Epidermal melanocyte (primary cell): ENCODE measurements around the gene MNT.
A peak's percentile ranks its signal among the peaks of the same experiment; 100 is the strongest.

Experiments
- DNase-seq: peaks from one replicate; pipeline ENCODE4 v3.0.0; 2011; ENCODE audit warnings: low spot score; ENCODE audit not compliant: insufficient read length

The MNT gene

DNA sequence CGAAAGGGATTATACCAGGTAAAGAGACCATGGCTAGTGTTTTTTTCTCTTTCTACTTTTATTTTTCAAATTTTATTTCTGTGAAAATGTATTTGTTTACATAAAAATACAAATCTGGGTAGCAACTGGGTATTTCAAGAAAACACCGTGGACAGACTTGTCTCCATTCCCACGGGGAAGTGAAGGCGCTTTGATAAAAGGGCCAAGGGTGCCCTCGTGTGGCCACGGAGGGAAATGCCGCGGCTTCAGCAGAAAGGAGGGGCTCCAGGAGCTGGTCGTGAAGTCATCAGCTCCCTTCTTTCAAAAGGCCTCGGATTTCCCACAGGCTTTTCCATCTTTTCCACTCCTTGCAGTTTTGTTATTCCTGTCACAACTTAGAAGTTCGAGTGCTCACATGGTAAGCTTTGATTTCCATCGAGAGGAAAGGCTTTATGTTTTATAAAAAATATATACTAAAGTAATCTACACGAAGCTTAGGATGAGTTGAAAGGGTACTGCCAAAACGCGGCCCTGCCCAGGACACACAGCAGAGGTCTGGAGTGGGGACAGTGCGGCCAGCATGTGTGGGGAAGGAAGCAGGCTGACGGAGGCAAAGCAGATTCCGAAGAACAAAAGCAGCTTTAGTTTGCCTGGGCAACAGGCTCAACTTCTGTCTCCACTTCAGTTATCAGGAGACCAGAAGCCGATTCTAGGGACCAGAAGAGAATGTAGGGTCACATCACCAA lies 15.3 kb upstream of the MNT start:
- DNase-seq, result peak; percentile 94

DNA sequence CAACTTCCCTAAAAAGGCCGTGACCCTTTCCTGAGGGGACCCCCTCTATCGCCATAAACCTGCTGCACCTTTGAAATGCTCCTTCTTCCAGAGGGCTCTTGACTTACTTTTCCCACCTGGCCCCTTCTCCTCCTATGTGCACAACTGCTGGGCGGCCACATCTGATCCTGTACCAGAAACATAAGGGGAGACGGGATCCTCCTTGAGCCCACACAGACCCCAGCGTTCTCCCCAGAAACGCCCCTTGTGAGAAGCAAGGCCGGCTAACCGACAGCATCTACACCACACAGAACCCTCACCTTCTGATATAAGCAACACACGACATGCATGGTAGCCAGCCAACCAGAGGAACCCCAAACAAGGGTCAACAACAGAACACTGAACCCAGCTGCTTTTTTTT lies 14.2 kb upstream of the MNT start:
- no peak for DNase-seq

DNA sequence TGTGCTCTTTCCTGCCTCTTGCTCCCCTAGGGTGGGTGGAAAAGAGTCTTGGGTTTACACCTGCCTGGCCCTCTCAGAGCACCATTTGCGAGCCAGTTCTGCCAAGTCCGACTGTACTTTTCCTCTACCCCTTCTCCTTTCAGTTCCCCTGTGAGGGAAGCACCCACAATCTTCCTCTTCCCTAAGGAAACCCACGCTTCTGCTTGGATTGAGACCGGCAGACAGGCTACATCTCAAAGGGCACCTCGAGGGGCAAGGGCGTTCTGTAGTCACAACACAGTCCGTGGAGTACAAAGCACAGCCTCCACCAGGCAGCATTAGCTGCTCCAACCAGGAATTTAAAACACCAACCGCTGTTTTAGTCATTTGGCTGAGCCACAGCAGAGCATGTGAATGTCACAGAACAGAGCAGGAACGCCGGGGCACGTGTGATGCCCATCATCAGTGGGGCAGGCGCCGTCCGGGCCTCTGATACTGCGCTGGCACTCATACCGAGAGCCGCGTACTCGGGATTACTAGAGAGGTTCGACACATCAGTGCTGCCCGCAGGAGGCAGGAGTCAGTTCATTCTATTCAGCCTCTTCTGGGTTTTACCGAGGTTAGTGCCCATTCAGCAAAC lies 13.7 kb upstream of the MNT start:
- DNase-seq, result no peak

DNA sequence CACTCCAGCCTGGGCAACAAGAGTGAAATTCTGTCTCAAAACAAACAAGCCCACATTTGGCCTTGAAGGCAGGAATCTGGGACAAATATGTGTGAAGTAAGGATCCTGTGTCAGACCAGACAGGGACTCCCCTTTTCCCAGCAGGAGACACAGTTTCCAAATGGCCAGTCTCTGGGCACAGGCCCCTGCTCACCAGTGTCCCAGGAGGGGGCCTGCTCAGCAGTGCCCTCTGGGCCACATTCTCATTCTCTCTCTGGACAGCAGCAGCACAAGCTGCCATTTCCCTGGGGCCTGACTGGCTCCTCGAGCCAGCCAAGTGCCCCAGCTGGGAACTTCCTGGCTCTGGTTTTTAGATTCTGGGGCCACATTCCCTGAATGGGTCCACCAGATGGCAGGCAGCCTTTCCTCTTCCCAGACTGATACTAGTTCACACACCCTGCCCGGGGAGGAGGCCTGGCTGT lies 11.7 kb upstream of the MNT start:
- DNase-seq, result no peak

DNA sequence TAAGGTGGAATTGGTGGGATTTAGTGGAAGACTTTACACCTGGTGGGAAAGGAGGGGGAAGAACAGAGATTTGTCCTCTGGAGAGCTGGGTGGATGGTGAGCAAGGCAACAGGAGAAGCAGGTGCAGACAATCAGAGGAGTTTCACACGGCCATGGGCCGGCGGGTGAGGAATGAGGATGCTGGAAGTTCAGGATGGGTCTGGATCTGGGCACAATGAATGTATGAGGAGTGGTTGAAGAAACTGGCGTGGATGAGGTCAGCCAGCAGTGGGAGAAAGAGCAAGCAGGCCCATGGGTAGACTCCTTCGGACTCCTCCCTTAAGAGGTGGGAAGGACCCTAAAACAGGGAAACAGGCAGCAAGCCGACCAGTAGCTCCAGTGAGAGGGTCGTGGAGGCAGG lies 10.1 kb upstream of the MNT start:
- no peak for DNase-seq

DNA sequence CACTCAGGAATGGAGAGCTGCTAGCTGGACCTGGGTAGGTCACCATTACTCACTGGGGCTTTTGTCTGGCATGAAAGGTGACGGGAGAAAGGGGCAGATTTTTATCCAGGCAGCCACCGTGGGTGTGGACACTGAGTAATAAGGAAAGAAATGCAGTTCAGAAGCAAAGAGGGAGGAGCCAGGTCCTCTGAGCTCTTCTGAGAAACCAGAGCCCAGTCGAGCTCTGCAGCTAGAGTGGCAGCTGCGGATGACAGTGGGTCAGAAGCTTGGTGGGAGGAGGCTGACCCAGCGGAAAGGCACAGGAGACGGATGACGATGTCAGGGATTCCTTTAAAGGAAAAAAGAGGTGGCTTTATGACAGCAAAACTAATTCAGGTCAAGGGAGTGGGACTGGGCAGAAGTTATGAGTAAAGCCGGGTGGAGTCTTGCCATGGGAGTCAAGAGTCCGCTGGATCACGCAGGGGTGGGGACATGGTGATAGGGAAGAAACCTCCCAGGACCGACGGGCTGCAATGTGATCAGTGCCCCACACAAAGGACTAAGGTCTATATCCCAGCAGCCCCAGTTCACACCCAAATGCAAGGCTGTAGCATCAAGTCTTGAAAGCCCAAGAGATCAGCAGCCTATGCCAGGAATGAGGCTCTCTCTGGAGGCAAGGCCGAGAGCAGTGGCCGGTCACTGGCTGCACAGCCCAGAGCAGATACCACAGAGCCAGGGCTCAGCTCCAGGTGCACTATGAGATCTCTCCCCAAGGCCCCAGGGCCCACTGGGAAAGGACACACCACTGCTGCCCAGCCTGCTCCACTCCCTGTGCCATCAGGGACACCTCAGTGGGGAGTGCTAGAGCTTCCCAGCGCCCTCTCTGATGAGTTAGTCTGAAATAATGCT lies 6.3 kb upstream of the MNT start:
- peak; percentile 50 for DNase-seq

DNA sequence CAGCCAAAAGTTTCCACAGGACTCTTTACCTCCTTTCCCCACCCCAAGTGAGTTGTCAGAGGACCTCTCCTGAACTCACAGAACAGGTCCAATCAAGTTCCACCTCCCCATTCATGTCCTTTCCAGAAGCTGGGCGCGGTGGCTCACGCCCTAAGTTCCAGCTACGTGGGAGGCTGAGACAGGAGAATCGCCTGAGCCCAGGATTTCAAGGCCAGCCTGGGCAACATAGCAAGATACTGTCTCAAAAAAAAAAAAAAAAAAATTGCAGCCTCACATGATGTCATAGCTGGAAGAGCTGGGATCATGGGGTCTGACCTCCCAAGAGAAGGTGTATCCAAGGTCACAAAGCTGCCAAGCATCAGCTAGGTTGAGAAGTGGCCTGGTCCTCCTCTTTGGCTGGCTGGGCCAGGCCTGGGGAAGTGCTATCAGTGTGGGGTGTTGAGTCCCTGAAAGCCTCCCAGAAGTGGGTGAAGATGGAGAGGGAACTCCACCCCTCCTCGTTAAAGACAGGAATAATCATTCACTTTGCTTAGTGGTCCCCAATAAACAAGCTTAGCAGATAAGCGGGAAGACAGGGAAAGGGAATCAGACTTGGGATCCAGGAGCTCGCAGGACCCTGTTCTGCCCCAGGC lies 5.5 kb upstream of the MNT start:
- no peak for DNase-seq

DNA sequence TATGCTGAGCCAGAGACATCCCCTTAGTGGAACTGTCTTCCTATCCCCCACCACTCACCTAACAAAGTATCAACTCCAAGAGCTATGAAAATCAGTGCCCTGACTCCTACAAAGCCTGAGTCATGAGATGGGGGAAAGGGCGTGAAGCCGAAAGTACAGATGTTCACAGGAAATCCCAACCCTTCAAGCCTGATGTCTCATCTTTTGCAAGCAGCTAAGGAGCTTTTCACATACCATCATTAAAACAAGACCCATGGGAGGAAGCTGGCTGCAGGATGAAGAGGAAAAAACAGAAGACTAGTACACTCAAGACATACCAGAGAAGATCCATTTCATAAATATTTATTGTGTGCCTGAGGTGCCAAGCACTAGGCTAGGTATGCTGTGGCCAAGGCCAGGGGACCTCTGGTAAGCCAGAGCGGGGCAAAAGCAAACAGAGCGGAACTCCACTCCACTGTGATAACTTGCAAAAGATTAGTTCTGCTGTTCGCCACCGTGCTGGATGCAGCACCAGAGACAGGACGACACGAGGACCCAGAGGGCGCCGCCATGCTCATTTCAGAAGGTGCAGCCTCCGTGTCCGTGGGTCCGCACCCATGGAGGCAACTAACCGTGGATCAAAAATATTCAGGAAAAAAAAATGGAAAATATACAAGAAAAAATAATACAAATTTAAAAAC lies 4.5 kb upstream of the MNT start:
- no peak for DNase-seq

DNA sequence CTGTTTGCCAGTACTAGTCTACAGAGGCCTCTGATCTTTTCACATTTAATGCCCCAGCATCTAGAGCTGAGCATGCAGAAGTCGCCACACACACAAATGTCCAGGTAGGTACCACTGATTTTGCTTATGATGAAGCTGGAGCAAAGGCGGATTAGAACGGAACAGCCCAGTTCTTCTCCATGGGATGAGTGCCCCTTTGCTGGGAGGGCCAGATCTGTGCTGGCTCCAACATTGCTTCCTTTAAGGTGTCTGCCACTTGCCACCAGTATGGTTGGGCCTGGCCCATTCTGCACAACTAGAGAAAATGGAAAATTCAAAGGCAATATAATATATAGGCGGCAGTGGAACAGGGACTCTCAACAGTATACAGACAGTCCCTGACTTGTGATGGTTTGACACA lies 2.2 kb upstream of the MNT start:
- no peak for DNase-seq

DNA sequence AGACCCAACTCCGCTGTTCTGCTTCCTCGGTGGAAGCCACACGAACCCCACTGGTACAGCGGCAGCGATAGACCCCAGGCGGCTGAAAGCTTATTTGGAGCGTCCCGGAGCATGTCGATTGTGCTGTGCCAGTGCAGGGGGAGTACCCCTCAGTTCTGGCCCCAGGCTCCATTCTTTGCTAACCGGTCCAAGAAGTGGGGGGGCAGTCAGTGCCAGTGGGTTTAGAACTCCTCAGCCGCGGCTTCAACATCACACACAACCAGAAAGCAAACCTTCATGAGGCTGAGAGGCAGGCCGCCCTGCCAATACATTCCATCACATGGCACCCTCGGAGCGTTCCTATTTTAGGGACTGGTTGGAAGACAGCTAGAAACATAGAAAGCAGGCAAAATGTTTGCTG lies 1.7 kb upstream of the MNT start:
- no peak for DNase-seq

DNA sequence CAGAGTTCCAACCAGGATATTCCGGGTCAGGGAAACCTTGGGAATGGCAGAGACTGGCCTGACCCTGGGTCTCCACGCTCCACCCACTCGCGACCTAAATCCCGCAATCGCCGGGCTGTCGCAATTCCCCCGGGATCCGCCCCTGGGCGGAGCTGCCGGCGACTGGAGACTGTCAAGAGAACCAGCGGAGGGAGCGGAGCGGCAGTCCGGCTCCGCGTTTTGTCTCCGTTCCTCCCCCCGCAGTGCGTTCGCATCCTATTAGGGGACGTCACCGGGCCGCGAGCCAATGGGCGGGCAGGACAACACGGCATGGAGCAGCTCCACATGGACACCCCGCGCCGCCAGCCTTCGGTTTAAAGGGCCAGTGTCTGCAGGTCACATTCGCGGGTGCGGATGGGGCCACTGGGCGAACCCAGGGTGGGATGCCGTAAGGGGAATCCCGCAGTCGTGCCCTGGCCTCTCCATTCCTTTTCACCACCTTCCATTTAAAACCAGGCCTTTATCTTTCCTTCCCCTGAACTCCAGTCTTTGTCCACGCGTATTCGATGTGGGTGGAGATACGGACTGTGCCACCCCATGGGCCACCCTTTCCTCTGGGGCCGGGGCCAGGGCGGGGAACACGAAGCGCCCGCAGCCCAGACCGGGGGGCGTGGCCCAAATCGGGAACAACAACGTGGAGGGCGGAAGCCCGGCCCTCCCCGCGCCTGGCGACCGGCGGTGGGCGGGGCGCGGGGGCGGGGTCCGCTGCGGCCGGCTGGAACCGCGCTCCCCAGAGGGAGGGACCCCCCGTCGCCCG lies 764 bp upstream of the MNT start:
- peak; percentile 92 for DNase-seq

- no peak for DNase-seq
Measured at GRCh38 chr17:2400474-2400866, 390 bp downstream of the MNT start.

DNA sequence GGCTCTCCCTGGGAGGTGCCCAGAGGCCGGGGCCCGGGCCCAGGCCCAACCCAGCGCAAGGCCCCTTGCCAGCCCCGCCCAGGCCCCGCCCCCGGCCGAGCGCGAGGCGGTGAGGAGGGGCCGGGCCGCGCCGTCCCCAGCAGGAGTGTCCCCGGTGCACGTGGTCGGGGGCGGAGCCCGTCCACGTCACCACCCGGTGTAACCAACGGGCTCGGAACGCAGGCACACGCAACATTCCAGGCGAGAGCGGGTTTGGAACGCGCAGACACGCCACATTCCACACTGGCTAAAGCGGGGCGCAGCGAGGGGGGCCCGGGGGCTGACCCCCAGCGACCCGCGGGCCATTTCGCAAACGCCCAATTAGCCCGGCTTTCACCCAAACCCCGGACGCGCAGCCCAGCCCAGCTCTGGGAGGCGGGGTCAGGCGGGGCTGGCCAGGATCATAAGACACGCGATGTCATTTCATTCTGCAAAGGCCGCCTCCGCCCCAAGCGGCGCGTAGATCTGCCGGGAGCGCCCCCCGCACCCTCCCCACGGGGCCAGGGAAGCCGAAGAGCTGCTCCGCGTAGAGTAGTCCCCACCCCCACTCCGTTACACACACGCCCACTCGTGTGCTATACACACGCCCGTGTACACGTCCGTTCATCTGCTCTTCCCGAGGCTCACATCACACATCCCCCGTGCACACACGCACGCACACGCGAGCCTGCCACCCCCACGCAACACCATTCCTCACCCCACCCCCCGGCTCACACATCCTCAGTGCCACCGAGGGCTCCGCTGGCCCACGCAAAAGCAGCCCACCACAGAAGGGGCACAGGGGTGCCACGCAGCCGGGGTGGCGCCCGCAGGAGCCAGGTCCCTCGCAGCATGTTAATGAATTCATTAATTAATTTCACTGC lies 1.0 kb downstream of the MNT start:
- peak; percentile 96 for DNase-seq

DNA sequence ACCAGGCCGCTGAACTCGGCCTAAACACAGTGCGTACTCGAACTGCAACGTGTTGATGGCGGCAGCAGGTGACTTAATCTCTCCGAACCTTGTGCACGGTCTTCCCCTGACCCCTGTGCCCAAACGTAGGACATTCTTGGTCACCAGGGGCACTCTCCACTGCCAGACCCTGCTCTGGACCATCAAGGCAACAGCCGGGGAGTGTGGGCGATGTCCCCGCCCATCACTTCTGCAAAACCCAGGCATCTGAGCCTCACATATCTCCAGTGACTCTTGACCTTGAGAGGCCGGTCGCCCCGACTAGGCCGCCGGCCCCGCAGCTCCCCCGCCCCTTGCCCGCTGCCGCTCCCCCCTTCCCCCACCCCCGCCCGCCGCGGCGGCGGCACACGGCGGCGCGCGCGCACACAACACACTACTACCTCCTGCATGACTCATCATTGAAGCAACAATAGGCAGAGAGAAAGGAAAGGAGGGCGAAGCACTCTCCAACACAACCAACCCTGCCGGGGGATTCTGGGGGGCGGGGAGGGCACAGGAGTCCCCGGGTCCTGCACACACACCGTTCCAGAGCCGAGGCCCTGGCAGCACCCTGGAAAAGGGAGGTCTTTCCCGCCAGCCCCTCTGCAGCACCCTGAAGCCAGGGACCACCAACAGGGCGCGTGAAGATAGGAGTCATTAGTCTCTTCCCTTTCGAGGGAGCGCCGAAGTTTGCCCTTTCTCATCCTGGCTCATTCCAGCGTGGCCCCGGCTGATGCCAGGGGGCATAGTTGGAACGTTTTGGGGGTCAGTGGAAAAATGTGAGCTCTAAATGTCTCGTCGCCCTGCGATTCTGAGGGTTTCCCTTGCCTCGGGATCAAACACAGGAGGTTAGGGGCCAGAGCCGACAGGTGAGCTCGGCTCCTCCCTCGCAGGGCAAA lies 1.9 kb downstream of the MNT start:
- DNase-seq, result no peak

DNA sequence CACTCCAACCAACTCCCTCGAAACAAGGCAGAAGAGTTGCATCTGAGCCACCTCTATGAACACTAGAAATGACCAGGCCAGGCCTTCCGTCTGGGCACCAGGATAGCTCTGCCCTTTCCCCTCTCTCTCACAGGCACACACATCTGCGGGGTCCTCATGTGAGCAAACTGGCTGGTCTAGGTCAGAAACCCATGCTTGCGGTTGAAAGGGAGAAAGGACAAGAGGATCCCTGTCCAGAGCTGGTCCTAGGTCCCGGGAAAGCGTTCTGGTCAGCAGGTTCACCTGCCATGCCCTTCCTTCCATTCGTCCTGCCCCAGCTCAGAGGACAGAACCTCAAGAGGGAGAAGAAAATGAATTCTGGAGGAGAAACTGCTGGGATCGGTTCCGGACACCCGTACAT lies 2.7 kb downstream of the MNT start:
- no peak for DNase-seq

- DNase-seq, result no peak
Measured at GRCh38 chr17:2397247-2398171, 3.4 kb downstream of the MNT start.

- peak; percentile 84 for DNase-seq
Measured at GRCh38 chr17:2396568-2397246, 4.2 kb downstream of the MNT start.
